Gastrocnemius medialis (tissue), 4 donors: ENCODE results near the gene LMTK2.
"Not testable (repeated sequence)": the region's sequence is repeated elsewhere in the genome, so short reads cannot be mapped to it uniquely, and the experiment has no call there.

Experiments used
- CTCF ChIP-seq, 5 experiments: fragments of 450-650 bp in 3 of 5; fragments of 200-600 bp in 2 of 5; sonication (generic) in 2 of 5; IDR thresholded peaks in 4 of 5; conservative IDR thresholded peaks in 1 of 5; 1 replicate in 4 of 5; 2 replicates in 1 of 5; pipeline ENCODE4 v1.5.1; 2016 to 2019; ENCODE audit warnings: antibody characterized with exemption in 5 of 5, mild to moderate bottlenecking in 3 of 5, moderate library complexity in 3 of 5
- POLR2A ChIP-seq, 2 donors: fragments of 450-650 bp; IDR thresholded peaks; one replicate each; pipeline ENCODE4 v1.6.1; 2017; ENCODE audit warnings: antibody characterized with exemption in 2 of 2, mild to moderate bottlenecking in 2 of 2, moderate library complexity in 2 of 2

GRCh38 chr7:98121388-98121787, 14.7 kb downstream of the LMTK2 start:
- TF ChIP-seq CTCF (IDR thresholded peaks at IDR 0.05 in 4 of 5, conservative IDR thresholded peaks at IDR 0.05 in 1 of 5); POLR2A (IDR thresholded peaks at IDR 0.05): not testable (repeated sequence)
